GM23338 (cell line): ENCODE results near the gene ANKS1B. TPM values are rescaled to one million over a fixed set of nuclear protein-coding genes. Genes with fewer than 3 reads are reported as not detected.

ENCODE experiments used
- ATAC-seq: fragments of 200-7000 bp; cut with Tn5 transposase; 3 replicates; pipeline ENCODE4 v1.9.1; 2020
- DNase-seq: peaks from one replicate; pipeline ENCODE4 v3.0.0-alpha.2; 2015; ENCODE audit warnings: low spot score
- H2AFZ ChIP-seq: fragments of 200-600 bp; sonication (generic); 2 replicates; pipeline ENCODE4 v1.8.0; 2016; ENCODE audit warnings: antibody characterized with exemption, mild to moderate bottlenecking, moderate library complexity
- H3F3A ChIP-seq: fragments of 200-600 bp; sonication (generic); replicated peaks from 2 replicates; pipeline ENCODE4 v1.8.0; 2017; ENCODE audit warnings: antibody characterized with exemption, mixed run types, low read depth
- H3K27ac ChIP-seq: fragments of 200-600 bp; sonication (generic); 2 replicates; pipeline ENCODE4 v1.6.1; 2016; ENCODE audit warnings: low read depth
- H3K27me3 ChIP-seq: fragments of 200-600 bp; sonication (generic); 2 replicates; pipeline ENCODE4 v1.8.0; 2016; ENCODE audit warnings: mild to moderate bottlenecking, mixed run types, moderate library complexity; ENCODE audit not compliant: insufficient read depth
- H3K36me3 ChIP-seq: fragments of 200-600 bp; sonication (generic); 2 replicates; pipeline ENCODE4 v1.8.0; 2016; ENCODE audit warnings: mild to moderate bottlenecking; ENCODE audit not compliant: insufficient read depth
- H3K4me1 ChIP-seq: fragments of 200-600 bp; sonication (generic); 2 replicates; pipeline ENCODE4 v1.8.0; 2016; ENCODE audit warnings: mild to moderate bottlenecking, moderate library complexity; ENCODE audit not compliant: insufficient read depth
- H3K4me2 ChIP-seq: fragments of 200-600 bp; sonication (generic); 2 replicates; pipeline ENCODE4 v1.7.1; 2017; ENCODE audit warnings: mixed run types
- H3K4me3 ChIP-seq: fragments of 200-600 bp; sonication (generic); 2 replicates; pipeline ENCODE4 v1.6.1; 2016; ENCODE audit warnings: mixed run types
- H3K79me2 ChIP-seq: fragments of 200-600 bp; sonication (generic); replicated peaks from 2 replicates; pipeline ENCODE4 v1.8.0; 2017; ENCODE audit warnings: mild to moderate bottlenecking; ENCODE audit not compliant: insufficient read depth
- H3K9me2 ChIP-seq: fragments of 200-600 bp; sonication (generic); 2 replicates; pipeline ENCODE4 v1.8.0; 2017; ENCODE audit not compliant: insufficient read depth
- H4K20me1 ChIP-seq: fragments of 200-600 bp; sonication (generic); replicated peaks from 2 replicates; pipeline ENCODE4 v1.8.0; 2017; ENCODE audit warnings: mild to moderate bottlenecking; ENCODE audit not compliant: insufficient read depth
- H3K27ac Mint-ChIP-seq: 2 replicates; pipeline ENCODE4 v1.8.0; 2020; ENCODE audit warnings: inconsistent platforms, mild to moderate bottlenecking, moderate library complexity, mixed read lengths
- H3K27me3 Mint-ChIP-seq: 3 replicates; pipeline ENCODE4 v1.8.0; 2022; ENCODE audit warnings: low read depth, mild to moderate bottlenecking, moderate library complexity, mixed read lengths, inconsistent platforms; ENCODE audit not compliant: insufficient read depth, poor library complexity
- H3K36me3 Mint-ChIP-seq: 3 replicates; pipeline ENCODE4 v1.8.0; 2021; ENCODE audit warnings: low read depth, mild to moderate bottlenecking, inconsistent platforms, moderate library complexity, mixed read lengths
- H3K4me1 Mint-ChIP-seq: 3 replicates; pipeline ENCODE4 v1.8.0; 2020; ENCODE audit warnings: mild to moderate bottlenecking, inconsistent platforms, mixed read lengths
- H3K4me3 Mint-ChIP-seq: 3 replicates; pipeline ENCODE4 v1.8.0; 2021; ENCODE audit warnings: moderate library complexity, mild to moderate bottlenecking, inconsistent platforms, mixed read lengths
- H3K9me3 Mint-ChIP-seq: 3 replicates; pipeline ENCODE4 v1.8.0; 2020; ENCODE audit warnings: moderate library complexity, mild to moderate bottlenecking, inconsistent platforms, mixed read lengths
- ETS1 ChIP-seq: IDR thresholded peaks from 2 replicates; pipeline ENCODE4 v1.6.1; 2016; ENCODE audit warnings: antibody characterized with exemption
- EZH2 ChIP-seq: fragments of 200-600 bp; sonication (generic); IDR thresholded peaks from one replicate; pipeline ENCODE4 v1.8.0; 2017; ENCODE audit warnings: antibody characterized with exemption, mild to moderate bottlenecking, low read depth; ENCODE audit not compliant: unreplicated experiment
- EZH2phosphoT487 ChIP-seq: fragments of 200-600 bp; sonication (generic); IDR thresholded peaks from one replicate; pipeline ENCODE4 v1.8.1; 2018; ENCODE audit warnings: antibody characterized with exemption; ENCODE audit not compliant: unreplicated experiment
- JUNB ChIP-seq: IDR thresholded peaks from one replicate; pipeline ENCODE4 v1.6.1; 2016; ENCODE audit warnings: antibody characterized with exemption; ENCODE audit not compliant: unreplicated experiment
- REST ChIP-seq: IDR thresholded peaks from one replicate; pipeline ENCODE4 v1.6.1; 2018; ENCODE audit warnings: antibody characterized with exemption; ENCODE audit not compliant: unreplicated experiment
- ZNF114 ChIP-seq: fragments of 250-450 bp; sonication (Bioruptor Pico); IDR thresholded peaks from 2 replicates; pipeline ENCODE4 v1.5.0; 2020; ENCODE audit warnings: mild to moderate bottlenecking, moderate library complexity
- ZNF331 ChIP-seq: fragments of 250-450 bp; sonication (Bioruptor Pico); IDR thresholded peaks from 2 replicates; pipeline ENCODE4 v1.5.0; 2020; ENCODE audit warnings: low read depth, mild to moderate bottlenecking, moderate library complexity
- polyA plus RNA-seq: library from polyadenylated mRNA; unstranded; fragments of >200 nt; fragmentation: Nextera tagmentation; extraction: Ambion mirVana; gene quantifications from 2 replicates; pipeline ENCODE4 v1.2.1, GENCODE V29; 2016
- total RNA-seq: library from RNA; depleted of rRNA; stranded (reverse); fragments of >200 nt; shearing (Covaris generic); gene quantifications from 2 replicates; pipeline ENCODE4 v1.2.3, GENCODE V29; 2014
- TF ChIP-seq, protein P1 (sequence below): fragments of 250-450 bp; sonication (Bioruptor Pico); IDR thresholded peaks from 2 replicates; pipeline ENCODE4 v1.5.0; 2020; ENCODE audit warnings: mild to moderate bottlenecking, moderate library complexity
- TF ChIP-seq, protein P2 (sequence below), 2 experiments: fragments of 200-600 bp in 1 of 2; sonication (generic) in 1 of 2; conservative IDR thresholded peaks; 2 replicates each; pipeline versions ENCODE4 v1.5.1 to v1.6.1; 2016 to 2017; ENCODE audit warnings: antibody characterized with exemption in 2 of 2, low read depth in 2 of 2, mild to moderate bottlenecking in 2 of 2, moderate library complexity in 1 of 2

Gene ANKS1B
- total and polyA plus RNA-seq, 2 experiments from 2014 or later: 4.3 to 5.8 TPM

DNA sequence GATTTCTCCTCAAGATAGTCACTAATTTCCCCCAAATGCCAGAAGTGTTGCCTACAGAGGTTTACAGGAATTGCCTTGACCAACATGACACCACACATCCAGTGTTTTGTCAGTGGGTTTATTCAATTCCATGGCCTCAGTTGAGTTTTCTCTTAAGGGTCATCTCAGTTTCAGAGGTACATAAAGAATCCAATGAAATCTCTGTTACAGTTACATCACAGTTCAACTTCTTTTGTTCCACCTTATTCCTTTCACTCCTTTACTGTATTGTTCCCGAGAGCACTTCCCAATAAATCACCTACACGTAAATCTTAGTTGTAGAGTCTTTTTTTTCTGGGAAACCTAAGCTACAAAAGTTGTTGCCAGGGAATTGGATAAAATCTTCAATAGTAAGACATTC is 410.8 kb downstream of the ANKS1B start:
- Histone ChIP-seq H3K4me3 (no peak overlapping the region), H3F3A (no peaks in the 10 kb centered on the region), H4K20me1 (no peaks in the 10 kb centered on the region), H3K27ac (no peak overlapping the region), H3K4me1 (0 out of 2 replicates have a peak, but pooled peaks cover under 1% of the 10 kb centered on the region), H3K27me3 (peaks cover 29% of the 10 kb centered on the region), H3K79me2 (no peaks in the 10 kb centered on the region), H2AFZ (no peak overlapping the region), H3K9me2 (peaks cover 3% of the 10 kb centered on the region; the same call in 1 of the 2 replicates), H3K36me3 (no peaks in the 10 kb centered on the region), H3K4me2 (no peak overlapping the region)
- no peaks in the 10 kb centered on the region for H3K36me3 Mint-ChIP-seq
- no peak overlapping the region for H3K4me3 Mint-ChIP-seq
- ATAC-seq (no peak), DNase-seq (no peak)
- H3K27ac Mint-ChIP-seq: no peak overlapping the region
- H3K9me3 Mint-ChIP-seq: no peaks in the 10 kb centered on the region
- TF ChIP-seq REST (no peak), EZH2phosphoT487 (no peak), JUNB (no peak)
- peaks cover 2% of the 10 kb centered on the region; the same call in 2 of the 3 replicates for H3K4me1 Mint-ChIP-seq
- peaks cover 8% of the 10 kb centered on the region for H3K27me3 Mint-ChIP-seq

- Histone ChIP-seq H3K36me3 (no peaks in the 10 kb centered on the region), H2AFZ (no peak overlapping the region), H3K4me2 (peak overlapping the region; percentile 29; the same call in 1 of the 2 replicates), H3K27ac (no peak overlapping the region), H3K4me3 (no peak overlapping the region), H3F3A (no peaks in the 10 kb centered on the region), H3K9me2 (peaks cover 5% of the 10 kb centered on the region; the same call in 1 of the 2 replicates), H4K20me1 (no peaks in the 10 kb centered on the region), H3K4me1 (peaks cover 19% of the 10 kb centered on the region), H3K27me3 (peaks cover 53% of the 10 kb centered on the region), H3K79me2 (no peaks in the 10 kb centered on the region)
- Mint-ChIP-seq H3K27ac (no peak overlapping the region), H3K9me3 (peaks cover 11% of the 10 kb centered on the region; the same call in 1 of the 3 replicates), H3K36me3 (no peaks in the 10 kb centered on the region), H3K27me3 (peaks cover 17% of the 10 kb centered on the region), H3K4me1 (peaks cover 11% of the 10 kb centered on the region), H3K4me3 (no peak overlapping the region)
- DNase-seq (peak; percentile 28), ATAC-seq (peak; percentile 55)
- TF ChIP-seq ETS1 (no peak), ZNF114 (CRISPR knock-in tag) (no peak), JUNB (no peak), EZH2 (no peak), ZNF331 (CRISPR knock-in tag) (no peak)
- TF ChIP-seq, protein P1, sequence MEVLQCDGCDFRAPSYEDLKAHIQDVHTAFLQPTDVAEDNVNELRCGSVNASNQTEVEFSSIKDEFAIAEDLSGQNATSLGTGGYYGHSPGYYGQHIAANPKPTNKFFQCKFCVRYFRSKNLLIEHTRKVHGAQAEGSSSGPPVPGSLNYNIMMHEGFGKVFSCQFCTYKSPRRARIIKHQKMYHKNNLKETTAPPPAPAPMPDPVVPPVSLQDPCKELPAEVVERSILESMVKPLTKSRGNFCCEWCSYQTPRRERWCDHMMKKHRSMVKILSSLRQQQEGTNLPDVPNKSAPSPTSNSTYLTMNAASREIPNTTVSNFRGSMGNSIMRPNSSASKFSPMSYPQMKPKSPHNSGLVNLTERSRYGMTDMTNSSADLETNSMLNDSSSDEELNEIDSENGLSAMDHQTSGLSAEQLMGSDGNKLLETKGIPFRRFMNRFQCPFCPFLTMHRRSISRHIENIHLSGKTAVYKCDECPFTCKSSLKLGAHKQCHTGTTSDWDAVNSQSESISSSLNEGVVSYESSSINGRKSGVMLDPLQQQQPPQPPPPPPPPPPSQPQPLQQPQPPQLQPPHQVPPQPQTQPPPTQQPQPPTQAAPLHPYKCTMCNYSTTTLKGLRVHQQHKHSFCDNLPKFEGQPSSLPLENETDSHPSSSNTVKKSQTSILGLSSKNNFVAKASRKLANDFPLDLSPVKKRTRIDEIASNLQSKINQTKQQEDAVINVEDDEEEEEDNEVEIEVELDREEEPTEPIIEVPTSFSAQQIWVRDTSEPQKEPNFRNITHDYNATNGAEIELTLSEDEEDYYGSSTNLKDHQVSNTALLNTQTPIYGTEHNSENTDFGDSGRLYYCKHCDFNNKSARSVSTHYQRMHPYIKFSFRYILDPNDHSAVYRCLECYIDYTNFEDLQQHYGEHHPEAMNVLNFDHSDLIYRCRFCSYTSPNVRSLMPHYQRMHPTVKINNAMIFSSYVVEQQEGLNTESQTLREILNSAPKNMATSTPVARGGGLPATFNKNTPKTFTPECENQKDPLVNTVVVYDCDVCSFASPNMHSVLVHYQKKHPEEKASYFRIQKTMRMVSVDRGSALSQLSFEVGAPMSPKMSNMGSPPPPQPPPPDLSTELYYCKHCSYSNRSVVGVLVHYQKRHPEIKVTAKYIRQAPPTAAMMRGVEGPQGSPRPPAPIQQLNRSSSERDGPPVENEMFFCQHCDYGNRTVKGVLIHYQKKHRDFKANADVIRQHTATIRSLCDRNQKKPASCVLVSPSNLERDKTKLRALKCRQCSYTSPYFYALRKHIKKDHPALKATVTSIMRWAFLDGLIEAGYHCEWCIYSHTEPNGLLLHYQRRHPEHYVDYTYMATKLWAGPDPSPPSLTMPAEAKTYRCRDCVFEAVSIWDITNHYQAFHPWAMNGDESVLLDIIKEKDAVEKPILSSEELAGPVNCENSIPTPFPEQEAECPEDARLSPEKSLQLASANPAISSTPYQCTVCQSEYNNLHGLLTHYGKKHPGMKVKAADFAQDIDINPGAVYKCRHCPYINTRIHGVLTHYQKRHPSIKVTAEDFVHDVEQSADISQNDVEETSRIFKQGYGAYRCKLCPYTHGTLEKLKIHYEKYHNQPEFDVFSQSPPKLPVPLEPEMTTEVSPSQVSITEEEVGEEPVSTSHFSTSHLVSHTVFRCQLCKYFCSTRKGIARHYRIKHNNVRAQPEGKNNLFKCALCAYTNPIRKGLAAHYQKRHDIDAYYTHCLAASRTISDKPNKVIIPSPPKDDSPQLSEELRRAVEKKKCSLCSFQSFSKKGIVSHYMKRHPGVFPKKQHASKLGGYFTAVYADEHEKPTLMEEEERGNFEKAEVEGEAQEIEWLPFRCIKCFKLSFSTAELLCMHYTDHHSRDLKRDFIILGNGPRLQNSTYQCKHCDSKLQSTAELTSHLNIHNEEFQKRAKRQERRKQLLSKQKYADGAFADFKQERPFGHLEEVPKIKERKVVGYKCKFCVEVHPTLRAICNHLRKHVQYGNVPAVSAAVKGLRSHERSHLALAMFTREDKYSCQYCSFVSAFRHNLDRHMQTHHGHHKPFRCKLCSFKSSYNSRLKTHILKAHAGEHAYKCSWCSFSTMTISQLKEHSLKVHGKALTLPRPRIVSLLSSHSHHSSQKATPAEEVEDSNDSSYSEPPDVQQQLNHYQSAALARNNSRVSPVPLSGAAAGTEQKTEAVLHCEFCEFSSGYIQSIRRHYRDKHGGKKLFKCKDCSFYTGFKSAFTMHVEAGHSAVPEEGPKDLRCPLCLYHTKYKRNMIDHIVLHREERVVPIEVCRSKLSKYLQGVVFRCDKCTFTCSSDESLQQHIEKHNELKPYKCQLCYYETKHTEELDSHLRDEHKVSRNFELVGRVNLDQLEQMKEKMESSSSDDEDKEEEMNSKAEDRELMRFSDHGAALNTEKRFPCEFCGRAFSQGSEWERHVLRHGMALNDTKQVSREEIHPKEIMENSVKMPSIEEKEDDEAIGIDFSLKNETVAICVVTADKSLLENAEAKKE (CRISPR knock-in tag): no peak
- TF ChIP-seq, protein P2, sequence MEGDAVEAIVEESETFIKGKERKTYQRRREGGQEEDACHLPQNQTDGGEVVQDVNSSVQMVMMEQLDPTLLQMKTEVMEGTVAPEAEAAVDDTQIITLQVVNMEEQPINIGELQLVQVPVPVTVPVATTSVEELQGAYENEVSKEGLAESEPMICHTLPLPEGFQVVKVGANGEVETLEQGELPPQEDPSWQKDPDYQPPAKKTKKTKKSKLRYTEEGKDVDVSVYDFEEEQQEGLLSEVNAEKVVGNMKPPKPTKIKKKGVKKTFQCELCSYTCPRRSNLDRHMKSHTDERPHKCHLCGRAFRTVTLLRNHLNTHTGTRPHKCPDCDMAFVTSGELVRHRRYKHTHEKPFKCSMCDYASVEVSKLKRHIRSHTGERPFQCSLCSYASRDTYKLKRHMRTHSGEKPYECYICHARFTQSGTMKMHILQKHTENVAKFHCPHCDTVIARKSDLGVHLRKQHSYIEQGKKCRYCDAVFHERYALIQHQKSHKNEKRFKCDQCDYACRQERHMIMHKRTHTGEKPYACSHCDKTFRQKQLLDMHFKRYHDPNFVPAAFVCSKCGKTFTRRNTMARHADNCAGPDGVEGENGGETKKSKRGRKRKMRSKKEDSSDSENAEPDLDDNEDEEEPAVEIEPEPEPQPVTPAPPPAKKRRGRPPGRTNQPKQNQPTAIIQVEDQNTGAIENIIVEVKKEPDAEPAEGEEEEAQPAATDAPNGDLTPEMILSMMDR (conservative IDR thresholded peaks at IDR 0.05; ENCODE audit: low read depth in 2 of 2): no peak
Observed at GRCh38 chr12:99567072-99567471, 417.7 kb downstream of the ANKS1B start.
